HL-60 (cell line): Measurements from ENCODE around the gene GAK.

Experiments used
- DNase-seq, 2 experiments: peaks; one replicate each; pipeline ENCODE4 v3.0.0-alpha.2; 2010 to 2020; ENCODE audit warnings: low read depth in 1 of 2, low spot score in 1 of 2
- H3K27ac ChIP-seq: fragments of 250-450 bp; sonication (Bioruptor Pico); replicated peaks from 2 replicates; pipeline ENCODE4 v1.5.1; 2020; ENCODE audit warnings: mild to moderate bottlenecking, moderate library complexity
- H3K27me3 ChIP-seq: fragments of 250-450 bp; sonication (Bioruptor Pico); 2 replicates; pipeline ENCODE4 v1.5.1; 2021; ENCODE audit warnings: mild to moderate bottlenecking, moderate library complexity; ENCODE audit not compliant: insufficient read depth, poor library complexity, severe bottlenecking
- H3K4me3 ChIP-seq: replicated peaks from 2 replicates; pipeline ENCODE4 v1.5.1; 2011; ENCODE audit warnings: mild to moderate bottlenecking, control low read depth, low read length; ENCODE audit not compliant: insufficient read depth
- CTCF ChIP-seq: IDR thresholded peaks from one replicate; pipeline ENCODE4 v1.5.1; 2011; ENCODE audit warnings: low read length, control low read depth, inconsistent platforms; ENCODE audit not compliant: insufficient read depth
- GABPA ChIP-seq: IDR thresholded peaks from 2 replicates; pipeline ENCODE4 v1.6.1; 2012; ENCODE audit warnings: low read depth
- POLR2AphosphoS5 ChIP-seq: IDR thresholded peaks from 2 replicates; pipeline ENCODE4 v1.6.1; 2012; ENCODE audit warnings: low read depth
- REST ChIP-seq: IDR thresholded peaks from 2 replicates; pipeline ENCODE4 v1.6.1; 2012; ENCODE audit warnings: low read depth; ENCODE audit not compliant: insufficient replicate concordance
- SPI1 ChIP-seq: IDR thresholded peaks from 2 replicates; pipeline ENCODE4 v1.6.1; 2012; ENCODE audit warnings: low read depth, mild to moderate bottlenecking, borderline replicate concordance

The GAK gene

GRCh38 chr4:850323-850945 is 81.7 kb downstream of the GAK start:
- H3K27ac ChIP-seq: no peak overlapping the region
- H3K4me3 ChIP-seq: no peak overlapping the region
- DNase-seq: no peak

GRCh38 chr4:849478-850175 is 82.5 kb downstream of the GAK start:
- no peak for TF ChIP-seq GABPA
- no peak for TF ChIP-seq CTCF
- no peak for TF ChIP-seq POLR2AphosphoS5
- no peak for TF ChIP-seq SPI1
- no peak for TF ChIP-seq REST
- Histone ChIP-seq H3K4me3 (no peak overlapping the region), H3K27ac (no peak overlapping the region), H3K27me3 (no peaks in the 10 kb centered on the region)
- no peak for DNase-seq

More at GRCh38 chr4:850323-850945, 81.7 kb downstream of the GAK start:
- TF ChIP-seq GABPA (no peak), POLR2AphosphoS5 (no peak), REST (no peak), SPI1 (no peak), CTCF (no peak)
- H3K27me3 ChIP-seq: no peaks in the 10 kb centered on the region

GRCh38 chr4:848803-849477 is 83.2 kb downstream of the GAK start:
- H3K27ac ChIP-seq: no peak overlapping the region

More at GRCh38 chr4:848803-849477, 83.2 kb downstream of the GAK start:
- TF ChIP-seq SPI1 (no peak), POLR2AphosphoS5 (no peak), CTCF (no peak), REST (no peak), GABPA (no peak)
- no peak for DNase-seq
- Histone ChIP-seq H3K4me3 (no peak overlapping the region), H3K27me3 (no peaks in the 10 kb centered on the region)
